GM12878 (cell line): ENCODE results near the gene SLC12A6.

Experiments
- CTCF ChIP-seq, 3 experiments: IDR thresholded peaks in 2 of 3; conservative IDR thresholded peaks in 1 of 3; 2 replicates each; pipeline ENCODE4 v1.5.1; 2011; ENCODE audit warnings: low read depth in 3 of 3, low read length in 3 of 3, mild to moderate bottlenecking in 3 of 3, control low read depth in 2 of 3, moderate library complexity in 2 of 3, inconsistent platforms in 1 of 3, mixed read lengths in 1 of 3; ENCODE audit not compliant: control insufficient read depth in 2 of 3, insufficient read depth in 1 of 3; ENCODE audit errors: extremely low read depth in 1 of 3
- RFX5 ChIP-seq: IDR thresholded peaks from 2 replicates; pipeline ENCODE4 v1.6.1; 2011; ENCODE audit warnings: low read depth, low read length, improper control_type of control experiment
- TCF12 ChIP-seq: IDR thresholded peaks from 2 replicates; pipeline ENCODE4 v1.6.1; 2011; ENCODE audit warnings: low read depth, mild to moderate bottlenecking, low read length

DNA sequence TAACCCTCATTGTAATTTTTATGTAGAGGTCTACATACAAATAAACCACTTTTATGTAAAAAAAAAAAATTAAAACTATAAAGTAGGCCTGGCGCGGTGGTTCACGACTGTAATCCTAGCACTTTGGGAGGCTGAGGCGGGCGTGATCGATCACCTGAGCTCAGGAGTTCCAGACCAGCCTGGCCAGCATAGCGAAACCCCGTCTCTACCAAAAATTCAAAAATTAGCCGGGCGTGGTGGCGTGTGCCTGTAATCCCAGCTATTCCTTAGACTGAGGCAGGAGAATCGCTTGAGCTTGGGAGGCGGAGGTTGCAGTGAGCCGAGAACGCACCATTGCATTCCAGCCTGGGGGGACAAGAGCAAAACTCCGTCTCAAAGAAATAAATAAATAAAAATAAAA, 766 bp upstream of the SLC12A6 start:
- TF ChIP-seq CTCF (IDR thresholded peaks at IDR 0.05 in 2 of 3, conservative IDR thresholded peaks at IDR 0.05 in 1 of 3; ENCODE audit: control insufficient read depth in 2 of 3, extremely low read depth in 1 of 3, insufficient read depth in 1 of 3, low read depth in 3 of 3, low read length in 3 of 3) (no peak), TCF12 (no peak), RFX5 (no peak)
